OCI-LY3 (cell line): ENCODE measurements around the gene TBXA2R.

Experiments used
- H2AFZ ChIP-seq: fragments of 200-600, 300-600 bp; shearing (Covaris generic); 2 replicates; pipeline ENCODE4 v1.6.0; 2014; ENCODE audit warnings: antibody characterized with exemption, low read depth, low read length
- H3K27ac ChIP-seq: fragments of 200-600, 300-600 bp; sonication (generic); 2 replicates; pipeline ENCODE4 v1.5.1; 2014; ENCODE audit warnings: mild to moderate bottlenecking, low read length, moderate library complexity, mixed read lengths
- H3K27me3 ChIP-seq: fragments of 200-600, 300-600 bp; sonication (generic); 2 replicates; pipeline ENCODE4 v1.6.1; 2014; ENCODE audit warnings: low read depth, low read length, mixed read lengths
- H3K36me3 ChIP-seq: fragments of 200-600, 300-600 bp; sonication (generic); replicated peaks from 2 replicates; pipeline ENCODE3; 2014; ENCODE audit warnings: low read depth, low read length, mixed read lengths
- H3K4me1 ChIP-seq: fragments of 300-600, 200-600 bp; sonication (generic); 2 replicates; pipeline ENCODE4 v1.6.1; 2014; ENCODE audit warnings: low read length, mixed read lengths
- H3K4me2 ChIP-seq: fragments of 200-600, 300-600 bp; sonication (generic); 2 replicates; pipeline ENCODE4 v1.6.1; 2014; ENCODE audit warnings: low read length, mixed read lengths
- H3K4me3 ChIP-seq: fragments of 300-600, 200-600 bp; sonication (generic); 2 replicates; pipeline ENCODE4 v1.5.1; 2014; ENCODE audit warnings: antibody characterized with exemption, mild to moderate bottlenecking, low read length, moderate library complexity
- H3K79me2 ChIP-seq: fragments of 300-600, 200-600 bp; shearing (Covaris generic); 2 replicates; pipeline ENCODE4 v1.6.1; 2014; ENCODE audit warnings: mild to moderate bottlenecking, low read length, mixed read lengths
- H3K9ac ChIP-seq: fragments of 300-600, 200-600 bp; shearing (Covaris generic); 2 replicates; pipeline ENCODE4 v1.6.0; 2014; ENCODE audit warnings: mild to moderate bottlenecking, low read length, moderate library complexity
- H3K9me3 ChIP-seq: fragments of 200-600, 300-600 bp; shearing (Covaris generic); 2 replicates; pipeline ENCODE4 v1.6.1; 2014; ENCODE audit warnings: low read length, mixed read lengths; ENCODE audit not compliant: insufficient read depth
- H4K20me1 ChIP-seq: fragments of 200-600, 300-600 bp; sonication (generic); 2 replicates; pipeline ENCODE4 v1.6.1; 2016; ENCODE audit warnings: low read length, mixed read lengths; ENCODE audit not compliant: insufficient read depth
- EZH2phosphoT487 ChIP-seq: fragments of 200-600 bp; shearing (Covaris generic); IDR thresholded peaks from 2 replicates; pipeline ENCODE4 v1.6.1; 2018; ENCODE audit warnings: antibody characterized with exemption, mixed run types, low read depth
- TF ChIP-seq, protein P1 (sequence below): fragments of 200-600, 300-600 bp; sonication (generic); IDR thresholded peaks from 2 replicates; pipeline ENCODE4 v1.5.1; 2014; ENCODE audit warnings: antibody characterized with exemption, low read length, low read depth

The TBXA2R gene

DNA sequence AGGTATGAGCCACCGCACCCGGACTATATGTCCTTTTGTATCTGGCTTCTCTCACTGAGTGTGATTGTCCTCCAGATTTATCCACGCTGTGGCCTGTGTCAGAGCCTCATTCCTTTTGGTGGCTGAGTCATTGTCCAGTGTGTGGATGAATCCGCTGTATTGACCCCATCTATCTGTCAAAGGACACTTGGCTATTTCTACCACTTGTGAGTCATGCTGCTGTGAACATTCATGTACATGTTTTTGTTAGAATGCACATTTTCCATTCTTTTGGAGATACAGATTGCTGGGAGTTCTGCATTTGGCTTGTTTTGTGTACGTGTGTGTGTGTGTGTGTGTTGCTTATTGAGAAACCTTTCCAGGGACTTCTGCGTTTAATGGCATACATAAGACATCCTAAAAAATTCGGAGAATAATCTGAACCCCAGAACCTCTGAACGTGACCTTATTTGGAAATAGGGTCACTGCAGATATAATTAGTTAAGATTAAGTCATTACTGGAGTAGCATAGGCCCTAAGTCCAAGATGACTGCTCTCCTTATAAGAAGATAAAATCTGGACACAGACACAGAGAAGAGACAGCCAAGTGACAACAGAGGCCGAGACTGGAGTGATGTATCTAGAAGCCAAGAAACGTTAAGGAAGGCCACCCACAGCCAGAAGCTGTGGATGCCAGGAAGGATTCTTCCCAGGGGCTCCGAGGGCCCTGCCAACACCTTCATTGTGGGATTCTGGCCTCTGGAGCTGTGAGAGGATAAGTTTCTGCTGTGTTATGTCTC, 26.3 kb downstream of the TBXA2R start:
- H3K79me2 ChIP-seq, result no peaks in the 10 kb centered on the region
- H3K27ac ChIP-seq, result no peak overlapping the region
- H3K9me3 ChIP-seq, result no peaks in the 10 kb centered on the region
- no peaks in the 10 kb centered on the region for H4K20me1 ChIP-seq
- no peak overlapping the region for H3K4me3 ChIP-seq
- TF ChIP-seq, protein P1, sequence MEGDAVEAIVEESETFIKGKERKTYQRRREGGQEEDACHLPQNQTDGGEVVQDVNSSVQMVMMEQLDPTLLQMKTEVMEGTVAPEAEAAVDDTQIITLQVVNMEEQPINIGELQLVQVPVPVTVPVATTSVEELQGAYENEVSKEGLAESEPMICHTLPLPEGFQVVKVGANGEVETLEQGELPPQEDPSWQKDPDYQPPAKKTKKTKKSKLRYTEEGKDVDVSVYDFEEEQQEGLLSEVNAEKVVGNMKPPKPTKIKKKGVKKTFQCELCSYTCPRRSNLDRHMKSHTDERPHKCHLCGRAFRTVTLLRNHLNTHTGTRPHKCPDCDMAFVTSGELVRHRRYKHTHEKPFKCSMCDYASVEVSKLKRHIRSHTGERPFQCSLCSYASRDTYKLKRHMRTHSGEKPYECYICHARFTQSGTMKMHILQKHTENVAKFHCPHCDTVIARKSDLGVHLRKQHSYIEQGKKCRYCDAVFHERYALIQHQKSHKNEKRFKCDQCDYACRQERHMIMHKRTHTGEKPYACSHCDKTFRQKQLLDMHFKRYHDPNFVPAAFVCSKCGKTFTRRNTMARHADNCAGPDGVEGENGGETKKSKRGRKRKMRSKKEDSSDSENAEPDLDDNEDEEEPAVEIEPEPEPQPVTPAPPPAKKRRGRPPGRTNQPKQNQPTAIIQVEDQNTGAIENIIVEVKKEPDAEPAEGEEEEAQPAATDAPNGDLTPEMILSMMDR, result no peak
- TF ChIP-seq EZH2phosphoT487, result no peak
- H3K36me3 ChIP-seq, result peaks cover 7% of the 10 kb centered on the region
- no peak overlapping the region for H3K4me2 ChIP-seq
- no peaks in the 10 kb centered on the region for H3K4me1 ChIP-seq
- no peak overlapping the region for H2AFZ ChIP-seq
- H3K27me3 ChIP-seq, result no peaks in the 10 kb centered on the region
- no peak overlapping the region for H3K9ac ChIP-seq

GRCh38 chr19:3578390-3578789, 28.3 kb downstream of the TBXA2R start:
- Histone ChIP-seq H3K27ac (no peak overlapping the region), H3K79me2 (peaks cover 6% of the 10 kb centered on the region; the same call in 1 of the 2 replicates), H3K36me3 (peaks cover 11% of the 10 kb centered on the region), H2AFZ (no peak overlapping the region), H3K27me3 (no peaks in the 10 kb centered on the region), H4K20me1 (peaks cover 5% of the 10 kb centered on the region; the same call in 1 of the 2 replicates), H3K4me2 (no peak overlapping the region), H3K9me3 (no peaks in the 10 kb centered on the region), H3K4me3 (no peak overlapping the region), H3K4me1 (peaks cover 6% of the 10 kb centered on the region), H3K9ac (no peak overlapping the region)
- no peak for TF ChIP-seq EZH2phosphoT487
- TF ChIP-seq, protein P1, result no peak

DNA sequence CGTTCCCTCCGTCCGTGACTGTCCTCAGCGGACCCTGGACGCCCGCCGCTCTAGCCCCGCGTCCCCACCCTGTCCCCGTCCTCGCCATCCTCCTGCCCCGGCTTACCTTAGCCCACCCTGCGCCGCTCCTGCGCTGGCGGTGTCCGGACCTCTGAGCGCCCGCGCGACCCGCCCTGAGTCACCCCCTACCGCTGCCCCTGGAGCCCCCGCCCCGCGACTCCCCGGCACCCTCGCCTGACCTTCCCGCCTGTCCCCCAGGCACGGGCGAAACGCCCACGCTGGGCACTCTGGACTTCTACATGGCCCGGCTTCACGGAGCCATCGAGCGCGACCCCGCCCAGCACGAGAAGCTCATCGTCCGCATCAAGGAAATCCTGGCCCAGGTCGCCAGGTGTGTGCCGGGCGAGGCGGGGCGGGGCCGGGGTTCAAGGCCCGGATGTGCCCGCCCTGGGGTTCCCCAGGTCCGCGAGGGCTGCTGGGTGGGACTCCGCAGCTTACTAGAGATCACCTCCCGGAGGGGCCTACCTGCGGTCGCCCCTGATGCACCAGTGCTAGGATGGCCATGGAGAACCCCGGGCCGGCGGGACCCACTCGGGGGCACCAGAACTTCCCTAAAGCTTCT, 28.8 kb downstream of the TBXA2R start:
- Histone ChIP-seq H2AFZ (no peak overlapping the region), H3K9me3 (no peaks in the 10 kb centered on the region), H3K79me2 (peaks cover 8% of the 10 kb centered on the region; the same call in 1 of the 2 replicates), H3K4me1 (peaks cover 6% of the 10 kb centered on the region), H3K36me3 (peaks cover 11% of the 10 kb centered on the region), H3K4me2 (no peak overlapping the region), H4K20me1 (peaks cover 5% of the 10 kb centered on the region; the same call in 1 of the 2 replicates), H3K27ac (no peak overlapping the region), H3K27me3 (no peaks in the 10 kb centered on the region), H3K4me3 (no peak overlapping the region), H3K9ac (no peak overlapping the region)
- TF ChIP-seq EZH2phosphoT487, result no peak
- TF ChIP-seq, protein P1, result no peak

- no peak overlapping the region for H3K4me2 ChIP-seq
Measured at GRCh38 chr19:3576696-3577443, 29.8 kb downstream of the TBXA2R start.

More at GRCh38 chr19:3576696-3577443, 29.8 kb downstream of the TBXA2R start:
- Histone ChIP-seq H3K4me1 (peaks cover 9% of the 10 kb centered on the region), H2AFZ (no peak overlapping the region), H3K4me3 (no peak overlapping the region), H3K36me3 (peaks cover 11% of the 10 kb centered on the region), H3K27ac (no peak overlapping the region), H3K9ac (no peak overlapping the region), H4K20me1 (peaks cover 5% of the 10 kb centered on the region; the same call in 1 of the 2 replicates), H3K79me2 (peaks cover 8% of the 10 kb centered on the region; the same call in 1 of the 2 replicates), H3K27me3 (no peaks in the 10 kb centered on the region), H3K9me3 (no peaks in the 10 kb centered on the region)
- no peak for TF ChIP-seq EZH2phosphoT487
- TF ChIP-seq, protein P1, result no peak
